ENCODE measurements around the gene ALDH4A1. TPM values are rescaled to one million over a fixed set of nuclear protein-coding genes. Genes with fewer than 3 reads are reported as not detected.

Gene ALDH4A1
- total RNA-seq, 3 donors from 2014 or later (not counting 1 experiment from before 2014, with no cell fraction given): 3.4 to 4.1 (median 3.7) TPM

DNA sequence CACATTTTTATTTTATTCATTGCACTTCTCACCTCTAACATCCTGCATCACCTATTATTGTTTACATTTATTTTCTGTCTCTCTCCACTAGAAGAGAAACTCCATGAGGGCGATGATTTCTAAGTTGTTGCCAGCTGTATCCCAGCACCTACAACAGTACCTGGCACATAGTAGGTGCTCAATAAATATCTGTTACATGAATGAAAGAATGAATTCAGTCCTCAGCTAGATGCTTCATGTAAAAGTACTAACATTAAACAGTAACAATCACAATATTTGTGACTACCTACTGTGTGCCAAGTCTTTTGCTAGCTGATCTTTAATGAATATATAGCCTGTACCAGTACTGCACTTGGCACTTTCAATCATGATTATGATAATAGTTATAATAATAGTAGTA is 45.9 kb downstream of the ALDH4A1 start:
- Mint-ChIP-seq H3K27ac (no peak overlapping the region), H3K4me1 (no peaks in the 10 kb centered on the region), H3K36me3 (no peaks in the 10 kb centered on the region), H3K4me3 (no peak overlapping the region), H3K27me3 (ENCODE audit: low read depth in 2 of 2) (peaks cover 0 to 10% of the 10 kb centered on the region in 2 donors), H3K9me3 (no peaks in the 10 kb centered on the region)
- H3K4me3 ChIP-seq (ENCODE audit: low read length): no peak overlapping the region
- H3K27me3 ChIP-seq (ENCODE audit: control insufficient read depth, insufficient read depth, low read length): no peaks in the 10 kb centered on the region
- TF ChIP-seq, protein P1, sequence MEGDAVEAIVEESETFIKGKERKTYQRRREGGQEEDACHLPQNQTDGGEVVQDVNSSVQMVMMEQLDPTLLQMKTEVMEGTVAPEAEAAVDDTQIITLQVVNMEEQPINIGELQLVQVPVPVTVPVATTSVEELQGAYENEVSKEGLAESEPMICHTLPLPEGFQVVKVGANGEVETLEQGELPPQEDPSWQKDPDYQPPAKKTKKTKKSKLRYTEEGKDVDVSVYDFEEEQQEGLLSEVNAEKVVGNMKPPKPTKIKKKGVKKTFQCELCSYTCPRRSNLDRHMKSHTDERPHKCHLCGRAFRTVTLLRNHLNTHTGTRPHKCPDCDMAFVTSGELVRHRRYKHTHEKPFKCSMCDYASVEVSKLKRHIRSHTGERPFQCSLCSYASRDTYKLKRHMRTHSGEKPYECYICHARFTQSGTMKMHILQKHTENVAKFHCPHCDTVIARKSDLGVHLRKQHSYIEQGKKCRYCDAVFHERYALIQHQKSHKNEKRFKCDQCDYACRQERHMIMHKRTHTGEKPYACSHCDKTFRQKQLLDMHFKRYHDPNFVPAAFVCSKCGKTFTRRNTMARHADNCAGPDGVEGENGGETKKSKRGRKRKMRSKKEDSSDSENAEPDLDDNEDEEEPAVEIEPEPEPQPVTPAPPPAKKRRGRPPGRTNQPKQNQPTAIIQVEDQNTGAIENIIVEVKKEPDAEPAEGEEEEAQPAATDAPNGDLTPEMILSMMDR (IDR thresholded peaks at IDR 0.05): no peak
- H3K36me3 ChIP-seq (ENCODE audit: control insufficient read depth, insufficient read depth, low read length): no peaks in the 10 kb centered on the region
- no peaks in the 10 kb centered on the region for H3K4me1 ChIP-seq (ENCODE audit: control insufficient read depth, insufficient read depth, low read length)
- intact Hi-C loops (cut with micrococcal nuclease): no loop called here
- 83% methylated on average over 1 of the region's 1 CpG for WGBS (ENCODE audit: insufficient coverage)
- DNase-seq (no peak), ATAC-seq (no peak)
- no peak overlapping the region for H3K27ac ChIP-seq (ENCODE audit: low read length)
- H3K9me3 ChIP-seq (ENCODE audit: control insufficient read depth, insufficient read depth, low read length): no peaks in the 10 kb centered on the region

DNA sequence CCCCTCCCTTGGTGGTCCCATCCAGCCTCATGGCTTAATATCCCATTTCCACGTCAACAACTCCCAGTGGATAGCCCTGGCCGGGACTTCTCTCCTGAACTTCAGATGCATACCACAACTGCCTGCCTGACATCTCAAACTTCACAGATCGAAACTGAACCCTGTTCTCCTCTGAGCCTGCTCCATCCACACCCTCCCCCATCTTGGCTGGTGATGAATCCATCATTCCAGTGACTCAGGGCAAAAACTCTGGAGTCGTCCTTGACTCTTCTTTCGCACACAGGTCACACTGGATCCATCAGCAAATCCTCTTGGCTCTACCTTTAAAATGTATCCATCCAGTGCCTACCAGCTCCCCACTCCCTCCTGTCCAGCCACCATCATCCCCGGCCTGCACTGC is 46.8 kb downstream of the ALDH4A1 start:
- TF ChIP-seq, protein P1 (IDR thresholded peaks at IDR 0.05): no peak
- Mint-ChIP-seq H3K4me1 (no peaks in the 10 kb centered on the region), H3K4me3 (no peak overlapping the region), H3K27ac (no peak overlapping the region), H3K9me3 (no peaks in the 10 kb centered on the region), H3K36me3 (no peaks in the 10 kb centered on the region), H3K27me3 (ENCODE audit: low read depth in 2 of 2) (peaks cover 0 to 10% of the 10 kb centered on the region in 2 donors)
- Histone ChIP-seq H3K4me1 (ENCODE audit: control insufficient read depth, insufficient read depth, low read length) (no peaks in the 10 kb centered on the region), H3K4me3 (ENCODE audit: low read length) (no peak overlapping the region), H3K36me3 (ENCODE audit: control insufficient read depth, insufficient read depth, low read length) (no peaks in the 10 kb centered on the region), H3K27ac (ENCODE audit: low read length) (no peak overlapping the region), H3K27me3 (ENCODE audit: control insufficient read depth, insufficient read depth, low read length) (no peaks in the 10 kb centered on the region), H3K9me3 (ENCODE audit: control insufficient read depth, insufficient read depth, low read length) (no peaks in the 10 kb centered on the region)
- 80% methylated on average over 6 of the region's 6 CpGs for WGBS (ENCODE audit: insufficient coverage)
- ATAC-seq: no peak
- no peak for DNase-seq
- intact Hi-C loops (cut with micrococcal nuclease): no loop called here

DNA sequence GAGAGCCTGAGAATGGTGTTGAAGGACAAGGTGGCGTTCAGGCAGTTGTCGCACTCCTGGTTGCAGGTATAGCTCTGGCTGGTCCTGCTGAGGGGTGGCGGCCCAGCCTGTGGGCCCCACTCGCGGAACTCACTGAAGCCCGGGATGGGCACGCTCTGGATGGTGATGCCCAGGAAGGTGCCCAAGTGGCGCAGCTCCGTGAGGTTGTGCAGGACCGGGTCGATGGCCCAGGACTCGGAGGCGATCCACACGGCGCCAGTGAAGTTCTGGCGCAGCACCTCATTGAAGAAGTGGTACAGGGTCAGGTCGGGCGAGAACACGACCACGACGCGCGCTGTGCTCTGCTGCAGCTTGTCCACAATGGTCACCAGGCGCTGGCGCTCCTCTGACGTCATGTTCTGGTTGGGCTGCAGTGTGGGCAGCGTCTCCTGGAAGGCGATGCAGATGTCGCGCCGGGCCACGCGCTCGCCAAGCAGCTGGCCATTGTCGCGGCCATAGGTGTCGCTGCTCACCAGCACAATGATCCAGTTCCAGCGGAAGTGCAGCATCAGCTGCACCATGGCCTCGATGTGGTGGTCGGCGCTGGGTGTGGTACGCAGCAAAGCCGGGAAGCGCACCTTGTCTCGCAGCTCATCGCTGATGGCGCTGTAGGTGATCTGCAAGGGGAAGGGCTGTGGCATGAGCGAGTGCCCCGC is 47.9 kb downstream of the ALDH4A1 start:
- no peak for ATAC-seq
- no peaks in the 10 kb centered on the region for H3K9me3 Mint-ChIP-seq

More for the DNA sequence above, 47.9 kb downstream of the ALDH4A1 start:
- H3K9me3 ChIP-seq (ENCODE audit: control insufficient read depth, insufficient read depth, low read length): no peaks in the 10 kb centered on the region
- no peaks in the 10 kb centered on the region for H3K36me3 Mint-ChIP-seq
- no peak overlapping the region for H3K27ac Mint-ChIP-seq
- 91% methylated on average over 49 of the region's 49 CpGs for WGBS (ENCODE audit: insufficient coverage)
- peaks cover 0 to 10% of the 10 kb centered on the region in 2 donors for H3K27me3 Mint-ChIP-seq (ENCODE audit: low read depth in 2 of 2)
- intact Hi-C loops (cut with micrococcal nuclease): no loop called here
- no peak overlapping the region for H3K4me3 Mint-ChIP-seq
- no peaks in the 10 kb centered on the region for H3K36me3 ChIP-seq (ENCODE audit: control insufficient read depth, insufficient read depth, low read length)
- no peaks in the 10 kb centered on the region for H3K27me3 ChIP-seq (ENCODE audit: control insufficient read depth, insufficient read depth, low read length)
- no peak for DNase-seq
- TF ChIP-seq, protein P1 (IDR thresholded peaks at IDR 0.05): no peak
- no peaks in the 10 kb centered on the region for H3K4me1 Mint-ChIP-seq
- H3K4me3 ChIP-seq (ENCODE audit: low read length): no peak overlapping the region
- no peak overlapping the region for H3K27ac ChIP-seq (ENCODE audit: low read length)
- no peaks in the 10 kb centered on the region for H3K4me1 ChIP-seq (ENCODE audit: control insufficient read depth, insufficient read depth, low read length)
